Measurements from ENCODE around the gene ALS2.
"Not testable (repeated sequence)": the region's sequence is repeated elsewhere in the genome, so short reads cannot be mapped to it uniquely, and the experiment has no call there.

ALS2 gene

DNA sequence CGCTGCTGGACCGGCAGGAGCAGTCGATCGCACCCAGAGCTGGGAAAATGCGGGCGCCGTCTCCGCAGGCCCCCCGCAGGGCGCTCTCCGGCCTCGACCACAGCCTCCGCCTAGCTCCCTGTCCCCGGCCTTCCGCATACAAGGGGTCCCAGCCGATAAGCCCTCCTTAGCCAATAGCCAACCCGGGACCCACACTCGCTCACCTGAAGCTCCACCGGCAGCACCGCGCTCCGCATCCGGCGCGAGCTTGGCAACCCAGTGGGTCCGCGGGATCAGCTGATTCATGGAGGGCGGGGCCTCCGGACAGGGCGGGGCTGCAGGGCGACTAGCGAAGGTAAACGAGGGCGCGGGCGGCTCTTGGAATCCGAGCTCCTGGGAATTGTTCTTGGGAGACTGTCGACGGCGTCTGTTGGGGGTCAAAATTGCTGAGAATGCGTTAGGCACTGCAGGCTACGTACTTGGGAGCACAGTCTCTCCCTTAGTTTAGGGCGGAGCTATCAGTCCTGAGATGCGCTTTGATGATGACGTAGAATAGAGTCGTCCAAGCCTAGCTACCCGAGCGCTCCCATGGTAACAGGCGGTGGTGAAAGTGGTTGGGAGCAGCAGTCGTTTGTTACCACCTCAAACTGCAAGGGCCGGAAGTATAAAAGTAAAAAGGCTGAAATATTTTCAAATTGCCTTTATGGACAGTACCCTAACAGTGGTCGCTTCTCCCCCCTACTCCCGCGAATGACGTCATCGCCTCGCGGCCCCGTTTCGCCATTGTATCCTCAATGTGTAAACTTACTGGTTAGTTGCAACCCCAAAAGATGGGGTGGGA, at the start of gene ALS2:
Gene ALS2, minus strand, starts transcription at position 260 of the 820 bp plus-strand sequence. CDS start 12,048 bp downstream, outside the sequence.
- DNase-seq (ENCODE audit: low spot score): peak; percentile 100

DNA sequence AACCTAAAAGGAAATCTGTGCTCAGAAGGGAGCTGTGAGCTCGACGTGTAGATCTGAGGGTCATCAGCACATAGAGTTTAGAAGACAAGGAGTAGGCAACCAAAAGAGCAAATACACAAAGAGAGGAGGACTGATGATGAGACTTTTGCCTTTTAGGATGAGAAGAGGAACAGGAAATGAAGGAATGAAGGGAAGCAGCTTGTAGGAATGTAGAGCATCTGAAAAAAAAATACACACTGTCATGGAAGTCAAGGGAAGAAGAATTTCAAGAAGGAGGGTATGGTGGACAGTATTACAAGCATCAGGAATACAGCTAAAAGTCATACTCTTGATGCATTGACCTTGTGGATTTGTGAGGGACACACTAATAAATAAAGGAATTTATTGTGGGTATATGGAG, 47.5 kb upstream of the ALS2 start:
- DNase-seq (ENCODE audit: low spot score): no peak

DNA sequence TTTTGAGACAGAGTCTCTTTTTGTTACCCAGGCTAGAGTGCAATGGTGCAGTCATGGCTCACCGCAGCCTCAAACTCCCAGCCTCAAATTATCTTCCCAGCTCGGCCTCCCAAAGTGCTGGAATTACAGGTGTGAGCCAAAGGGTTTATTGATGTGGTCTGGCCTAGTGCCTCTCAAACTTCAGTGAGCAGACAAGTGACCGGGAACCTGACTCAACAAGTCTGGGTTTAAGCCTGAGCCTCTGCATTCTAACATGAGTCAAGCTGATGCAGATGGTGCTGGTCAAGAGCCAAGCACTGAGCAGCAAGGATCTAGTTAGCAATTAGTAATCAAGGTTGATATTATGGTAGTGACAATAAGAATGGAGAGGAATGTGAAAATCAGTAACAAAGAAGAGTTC, 46.9 kb upstream of the ALS2 start:
- peak; percentile 92 for DNase-seq (ENCODE audit: low spot score)

DNA sequence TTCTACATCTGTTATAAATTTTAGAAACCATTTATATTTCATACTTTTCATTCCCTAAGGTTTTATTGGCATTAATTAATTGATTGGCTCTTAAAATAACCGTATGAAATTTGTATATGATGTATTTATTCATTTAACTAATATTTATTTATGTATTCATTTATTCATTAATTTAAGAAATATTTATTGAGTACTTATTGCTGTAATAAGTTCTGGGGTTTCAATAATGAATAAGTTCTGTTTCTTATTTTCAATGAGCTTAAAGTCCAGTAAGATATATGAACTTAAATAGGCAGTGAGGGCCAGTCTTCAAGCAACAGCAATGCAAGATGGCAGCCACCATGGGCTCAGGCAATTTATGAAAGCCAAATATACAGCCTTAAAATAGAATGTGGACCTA, 43.5 kb upstream of the ALS2 start:
- DNase-seq (ENCODE audit: low spot score): no peak

DNA sequence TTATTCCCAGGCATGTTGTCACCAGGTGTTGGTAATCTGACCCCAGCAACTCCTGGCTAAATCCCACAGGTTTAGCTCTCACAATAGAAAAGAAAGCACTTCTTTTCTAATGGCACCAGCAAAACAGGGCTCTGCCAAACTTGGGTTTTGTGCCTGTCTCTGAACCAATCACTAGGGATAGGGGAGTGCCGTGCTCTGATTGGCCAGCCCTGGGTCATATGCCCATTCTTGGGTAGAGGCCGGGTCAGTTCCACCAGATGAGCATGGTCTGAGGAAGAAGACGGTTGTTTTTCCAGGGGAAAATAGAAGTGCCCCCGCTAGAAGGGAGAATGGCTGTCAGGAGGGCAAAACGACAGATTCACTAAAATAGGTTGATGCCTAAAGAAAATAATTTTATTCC, 40.3 kb upstream of the ALS2 start:
- DNase-seq (ENCODE audit: low spot score): no peak

DNA sequence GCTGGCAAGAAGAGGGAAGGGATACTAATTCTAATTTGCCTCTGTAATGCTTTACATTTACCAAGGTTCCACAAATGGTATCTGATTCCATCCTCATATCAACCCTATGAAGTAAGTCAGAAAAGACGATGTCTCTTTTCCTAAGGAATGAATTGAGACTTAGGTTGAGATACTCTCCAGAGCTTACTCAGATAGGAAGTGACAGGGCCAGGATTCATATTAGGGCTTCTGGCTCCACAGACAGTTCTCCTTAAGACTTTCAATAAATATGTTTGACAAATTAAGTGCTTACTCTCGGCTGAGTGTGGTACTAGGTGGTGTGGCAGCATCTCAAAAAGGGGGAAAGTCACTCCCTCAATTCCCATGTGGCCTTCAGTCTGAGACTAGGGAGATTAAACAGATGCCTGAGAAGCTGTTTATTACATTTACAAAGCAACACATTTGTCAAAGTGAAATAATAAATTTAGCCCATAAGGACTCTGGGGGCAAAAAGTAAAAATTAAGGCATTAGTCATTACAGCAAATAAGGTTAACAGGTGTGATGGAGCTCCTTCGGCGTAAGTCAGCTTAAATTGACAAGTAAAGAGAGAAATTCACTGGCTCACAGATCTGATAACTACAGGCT, 39.8 kb upstream of the ALS2 start:
- no peak for DNase-seq (ENCODE audit: low spot score)

DNA sequence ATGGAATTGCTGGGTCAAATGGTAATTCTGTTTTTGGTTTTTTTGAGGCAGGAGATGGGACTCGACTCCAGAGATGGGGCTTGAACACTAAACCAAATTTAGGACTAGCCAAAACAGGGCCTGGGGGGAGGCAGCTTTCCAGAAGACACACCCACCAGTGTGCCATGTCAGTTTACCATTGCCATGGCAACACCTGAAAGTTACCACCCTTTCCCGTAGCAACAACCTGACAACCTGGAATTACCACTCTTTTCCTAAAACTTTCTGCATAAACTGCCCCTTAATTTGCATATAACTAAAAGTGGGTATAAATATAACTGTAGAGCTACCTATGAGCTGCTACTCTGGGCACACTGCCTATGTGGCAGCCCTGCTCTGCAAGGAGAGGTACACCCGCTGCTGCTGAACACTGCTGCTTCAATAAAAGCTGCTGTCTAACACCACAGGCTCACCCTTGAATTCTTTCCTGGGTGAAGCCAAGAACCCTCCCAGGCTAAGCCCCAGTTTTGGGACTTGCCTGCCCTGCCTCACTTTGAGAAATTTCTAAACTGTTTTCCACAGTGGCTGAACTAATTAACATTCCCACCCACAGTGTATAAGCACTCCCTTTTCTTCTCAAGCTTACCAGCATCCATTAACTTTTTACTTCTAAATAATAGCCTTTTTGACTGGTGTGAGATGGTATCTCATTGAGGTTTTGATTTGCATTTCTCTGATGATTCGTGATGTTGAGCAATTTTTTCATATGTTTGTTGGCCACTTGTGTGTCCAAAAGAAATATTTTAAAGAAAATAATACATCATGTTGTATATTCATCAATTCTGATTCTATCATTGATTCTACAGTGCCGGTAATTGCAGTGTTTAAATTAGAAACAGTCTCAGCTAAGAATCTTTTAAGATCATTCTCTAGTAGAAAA, 36.2 kb upstream of the ALS2 start:
- DNase-seq (ENCODE audit: low spot score): no peak

DNA sequence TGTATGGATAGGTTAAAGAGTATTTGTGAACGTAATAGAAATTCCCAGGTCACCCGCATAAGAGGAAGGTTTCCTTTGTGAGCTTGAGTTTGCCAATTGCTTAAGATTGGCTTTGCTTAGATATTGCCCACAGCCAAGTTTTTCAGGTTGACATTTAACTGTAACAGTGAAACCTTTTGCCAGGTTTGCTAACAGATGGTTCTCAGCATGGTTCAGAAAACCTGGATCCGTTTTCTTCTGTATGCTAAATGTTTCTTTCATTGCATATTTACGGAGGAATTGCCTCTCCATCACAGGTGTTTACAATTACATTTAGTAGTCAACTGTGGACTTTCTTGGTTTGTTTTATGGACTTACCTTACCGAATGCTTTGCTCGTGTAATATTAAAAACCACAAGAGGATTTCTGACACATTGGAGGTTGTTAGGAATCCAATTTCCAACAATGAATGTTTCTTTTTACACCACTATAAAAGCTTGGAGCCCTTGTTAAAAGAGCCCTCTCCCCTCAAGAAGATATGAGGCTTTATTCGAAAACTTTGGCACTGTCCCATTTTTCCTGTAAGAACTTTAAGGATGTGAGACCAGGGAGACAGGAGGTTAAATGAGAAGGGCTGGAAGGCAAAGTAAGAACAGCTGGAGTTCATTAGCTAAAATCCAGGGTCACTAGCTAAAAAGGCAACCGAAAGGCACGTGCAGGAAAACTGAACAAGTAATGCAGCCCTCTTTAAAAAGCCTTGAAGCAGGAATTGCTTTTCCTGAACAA, 33.4 kb upstream of the ALS2 start:
- DNase-seq (ENCODE audit: low spot score): no peak

DNA sequence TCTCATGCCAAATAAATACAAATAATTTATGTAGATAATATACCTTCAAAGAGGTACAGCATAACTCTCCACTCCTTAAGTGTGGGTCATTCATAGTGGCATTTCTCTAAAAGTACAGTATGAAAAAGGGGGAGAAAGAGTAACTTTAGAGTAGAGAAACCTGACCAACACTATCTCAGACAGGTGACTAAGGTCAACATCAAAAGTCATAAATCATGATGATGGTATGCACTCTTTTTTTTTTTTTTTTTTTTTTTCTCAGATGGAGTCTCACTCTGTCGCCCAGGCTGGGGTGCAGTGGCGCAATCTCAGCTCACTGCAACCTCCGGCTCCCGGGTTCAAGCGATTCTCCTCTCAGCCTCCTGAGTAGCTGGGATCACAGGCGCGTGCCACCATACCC, 29.9 kb upstream of the ALS2 start:
- not testable (repeated sequence) for DNase-seq (ENCODE audit: low spot score)

DNA sequence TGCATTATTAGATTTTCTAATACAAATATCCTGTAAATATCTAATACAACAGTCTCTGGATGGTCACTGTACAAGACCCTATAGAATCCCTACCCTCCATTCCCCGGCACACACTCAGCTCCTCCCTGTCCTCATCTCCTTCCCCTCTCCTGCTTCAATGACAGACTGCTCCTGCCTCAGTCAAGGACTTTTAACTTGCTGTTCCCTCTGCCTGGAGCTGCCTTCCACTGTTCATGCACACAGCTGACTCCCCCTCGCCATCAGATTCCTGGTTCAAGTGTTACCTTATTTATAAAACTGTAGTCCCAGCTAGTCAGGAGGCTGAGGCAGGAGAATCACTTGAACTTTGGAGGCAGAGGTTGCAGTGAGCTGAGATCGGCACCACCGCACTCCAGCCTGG, 28.9 kb upstream of the ALS2 start:
- no peak for DNase-seq (ENCODE audit: low spot score)

DNA sequence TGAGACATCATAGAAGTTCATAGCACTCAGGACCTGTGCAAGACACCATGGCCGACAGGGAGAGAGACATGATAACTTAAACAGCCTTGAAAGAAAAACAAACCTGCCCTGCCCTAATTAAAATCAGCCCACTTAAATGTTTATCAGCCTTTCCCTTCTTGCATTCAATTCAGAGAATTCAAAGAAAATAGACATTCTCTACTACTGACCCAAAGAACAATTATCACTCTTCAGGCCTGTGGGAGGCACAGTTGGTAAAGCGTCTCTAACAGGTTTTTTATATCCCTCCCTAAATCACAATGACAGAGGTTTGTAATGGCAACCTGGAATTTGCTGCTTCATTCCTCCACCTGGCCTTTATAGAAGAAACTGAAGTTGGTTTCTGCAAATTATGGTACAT, 27.3 kb upstream of the ALS2 start:
- DNase-seq (ENCODE audit: low spot score): no peak

DNA sequence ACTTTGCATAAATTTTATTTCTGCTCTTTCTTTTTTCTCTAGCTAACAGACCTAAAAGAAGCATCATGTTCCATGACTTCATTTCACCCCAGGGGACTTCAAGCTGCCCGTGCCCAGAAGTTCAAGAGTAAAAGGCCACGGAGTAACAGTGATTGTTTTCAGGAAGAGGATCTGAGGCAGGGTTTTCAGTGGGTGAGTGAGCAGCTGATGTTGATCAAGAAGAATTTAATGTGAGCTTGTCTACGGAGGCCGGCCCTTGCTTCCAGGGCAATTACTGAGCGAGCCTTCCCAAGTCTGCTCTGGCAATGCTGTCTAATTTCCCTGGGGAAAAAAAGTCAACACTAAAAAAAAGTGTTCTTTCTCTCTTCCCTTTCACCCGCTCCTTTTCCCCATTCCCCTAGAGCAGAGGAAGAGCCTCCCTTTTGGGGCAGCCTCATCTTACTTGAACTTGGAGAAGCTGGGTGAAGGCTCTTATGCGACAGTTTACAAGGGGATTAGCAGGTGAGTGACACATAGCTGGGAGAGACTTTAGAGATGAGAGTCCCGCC, 26.8 kb upstream of the ALS2 start:
- DNase-seq (ENCODE audit: low spot score): peak; percentile 55

DNA sequence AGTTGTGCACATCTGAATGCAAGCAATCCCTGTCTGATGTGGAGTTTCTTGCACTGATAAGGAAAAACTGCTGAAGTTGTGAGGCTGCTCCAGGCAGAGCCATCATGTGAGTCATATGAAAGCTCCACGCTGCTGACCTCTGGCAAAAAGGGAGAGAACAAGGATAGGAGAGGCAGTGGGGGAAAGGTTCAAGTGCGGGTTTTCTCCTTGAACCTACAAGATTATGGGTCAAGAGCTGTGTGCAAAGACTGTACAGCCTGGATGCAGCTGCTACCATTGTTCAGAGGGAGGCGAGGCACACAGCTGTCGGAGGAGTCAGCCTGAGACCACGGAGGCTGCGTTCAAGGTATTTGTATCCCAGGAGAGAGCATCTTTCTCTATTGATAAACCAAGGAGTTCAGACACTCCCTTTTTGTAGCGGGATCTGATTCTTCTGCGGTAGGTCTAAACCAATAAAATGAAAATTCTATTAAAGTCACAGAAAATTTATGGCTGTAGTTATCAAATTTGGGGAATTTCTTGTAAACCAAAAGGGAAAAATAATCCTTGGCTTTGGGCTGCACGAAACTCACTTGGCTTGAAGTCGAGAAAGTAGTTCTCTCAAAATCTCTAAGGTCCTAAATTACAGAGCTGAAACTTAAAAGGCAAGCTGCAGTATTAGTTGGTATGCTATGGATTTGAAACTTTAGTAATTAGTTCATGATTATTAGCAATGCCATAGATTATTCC, 25.9 kb upstream of the ALS2 start, which contains the start of gene CDK15:
Gene CDK15, plus strand, starts transcription at position 96 of the 729 bp plus-strand sequence. Its CDS starts 128 bp downstream, at position 224.
- peak; percentile 50 for DNase-seq (ENCODE audit: low spot score)

DNA sequence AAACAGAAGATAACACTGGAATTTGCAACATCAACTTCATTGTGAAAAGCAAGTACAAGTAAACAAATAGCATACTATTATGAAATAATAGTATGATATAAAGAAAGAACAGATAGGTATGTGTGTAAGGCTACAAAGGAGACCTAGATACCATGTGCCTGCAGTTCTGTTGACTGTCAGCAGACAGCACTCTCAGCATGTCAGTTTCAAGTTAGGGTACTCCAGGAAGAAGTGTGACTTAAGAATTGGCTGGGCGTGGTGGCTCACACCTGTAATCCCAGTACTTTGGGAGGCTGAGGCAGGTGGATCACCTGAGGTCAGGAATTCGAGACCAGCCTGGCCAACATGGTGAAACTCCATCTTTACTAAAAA, 18.2 kb upstream of the ALS2 start:
- peak; percentile 73 for DNase-seq (ENCODE audit: low spot score)

DNA sequence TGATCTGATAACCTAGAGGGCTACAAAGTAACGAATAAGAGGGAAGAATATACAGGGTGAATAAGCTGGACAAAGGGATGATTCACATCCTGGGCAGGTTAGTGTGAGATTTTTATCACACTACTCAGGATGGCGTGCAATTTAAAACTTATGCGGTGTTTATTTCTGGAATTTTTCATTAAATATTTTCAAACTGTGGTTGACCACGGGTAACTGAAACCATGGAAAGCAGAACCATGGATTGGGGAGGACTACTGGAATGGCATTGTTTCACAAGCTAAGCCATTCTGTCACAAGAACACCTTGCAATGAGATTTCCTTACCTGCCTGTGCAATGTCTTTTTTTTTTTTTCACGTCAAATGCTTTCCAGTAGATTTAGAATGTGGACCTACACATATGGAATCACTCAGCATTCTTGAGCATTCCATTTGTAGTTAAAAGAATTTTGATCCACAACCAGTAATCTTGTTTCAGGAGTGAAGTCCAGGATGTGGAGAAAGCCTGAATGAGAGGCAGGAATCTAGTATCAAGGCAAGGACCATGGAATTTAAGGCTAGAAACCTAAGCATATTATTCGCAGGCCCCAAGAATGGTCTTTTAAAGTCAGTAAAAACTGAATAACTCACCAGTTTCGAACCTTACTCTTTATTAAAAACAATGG, 17.6 kb upstream of the ALS2 start:
- peak; percentile 98 for DNase-seq (ENCODE audit: low spot score)

DNA sequence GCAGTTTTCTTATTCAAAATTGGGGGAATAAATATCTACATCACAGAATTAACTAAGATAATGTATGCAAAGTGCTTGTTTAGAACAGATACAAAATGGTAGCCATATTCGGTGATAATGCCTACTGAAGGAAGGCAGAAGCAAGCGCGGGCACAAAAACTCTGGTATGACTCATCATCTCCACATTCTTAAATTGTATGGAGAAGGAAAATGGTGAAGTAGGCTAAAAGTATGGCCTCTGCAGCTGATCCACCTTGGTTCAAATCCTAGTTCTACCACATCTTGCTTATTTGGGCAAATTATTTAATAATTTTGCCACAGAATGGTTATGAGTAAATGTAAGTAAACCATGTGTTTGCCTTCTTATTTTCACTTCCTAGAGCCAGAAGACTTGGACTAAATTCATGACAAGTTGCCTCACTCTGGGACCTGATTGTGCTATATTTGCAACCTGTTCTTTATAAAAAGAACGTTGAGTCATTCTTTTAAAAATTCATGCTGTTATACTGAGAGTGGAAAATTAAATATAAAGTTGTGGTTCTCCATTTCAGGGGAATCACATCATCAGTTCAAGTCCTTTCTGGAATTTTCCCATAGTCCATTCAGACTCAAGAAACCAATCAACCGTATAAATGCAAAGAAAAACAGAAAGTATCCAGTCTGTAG, 16.6 kb upstream of the ALS2 start:
- DNase-seq (ENCODE audit: low spot score): peak; percentile 95

DNA sequence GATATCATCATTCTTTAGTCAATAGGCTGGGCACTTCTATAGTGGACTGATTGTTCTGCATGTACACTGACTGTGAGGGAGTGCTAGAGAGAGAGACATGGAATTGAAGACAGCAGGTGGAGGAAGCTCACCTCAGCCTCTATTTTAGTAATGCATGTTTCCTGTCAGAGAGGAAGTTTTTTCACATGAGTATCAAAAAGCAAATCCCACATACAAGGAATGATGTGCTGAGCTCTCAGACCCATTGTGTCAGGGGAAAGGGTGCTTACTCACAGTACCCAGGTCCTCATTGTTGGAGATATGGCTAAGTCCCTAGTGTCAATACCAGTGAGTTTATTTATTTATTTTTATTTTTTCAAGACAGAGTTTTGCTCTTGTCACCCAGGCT, 15.7 kb upstream of the ALS2 start:
- peak; percentile 60 for DNase-seq (ENCODE audit: low spot score)

DNA sequence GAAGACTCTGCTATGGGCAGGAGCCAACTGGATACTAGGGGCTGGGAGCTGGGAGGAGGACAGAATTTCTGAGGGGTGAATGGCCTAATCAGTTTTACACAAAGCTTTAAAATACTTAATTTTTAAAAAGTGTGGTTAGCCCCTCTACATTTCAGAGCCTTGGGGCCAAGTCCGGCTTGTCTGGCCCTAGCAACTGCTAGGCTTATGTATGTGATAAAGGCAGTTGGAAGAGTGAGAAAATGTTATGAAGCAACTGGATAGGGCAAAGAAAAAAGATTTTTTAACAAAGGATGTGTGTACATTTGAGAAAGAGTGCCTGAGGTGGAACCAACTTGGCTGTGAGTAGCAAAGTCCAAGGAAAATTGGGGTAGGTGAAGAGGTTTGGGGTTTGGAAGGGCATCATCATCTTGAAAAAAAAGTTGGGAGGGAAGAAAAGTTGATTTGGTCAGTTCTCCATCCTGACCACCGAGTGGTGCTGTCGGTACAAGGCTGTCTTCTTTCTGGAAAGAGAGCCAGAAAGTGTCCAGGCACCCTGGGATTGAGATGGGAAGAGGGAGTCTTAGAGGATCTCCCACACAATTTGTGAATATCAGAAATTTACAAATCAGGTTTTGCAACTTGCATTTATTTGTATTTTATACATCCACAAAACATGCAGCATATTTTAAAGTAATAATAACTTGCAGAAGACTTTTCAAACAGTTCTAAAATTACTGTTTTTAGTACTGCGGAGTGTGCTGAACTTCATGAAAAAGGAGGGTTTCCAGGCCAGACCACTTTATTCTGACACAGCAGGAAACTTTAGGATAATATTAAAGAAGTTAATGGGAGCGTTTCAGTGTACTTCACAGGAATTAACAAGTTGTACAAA, 15.1 kb upstream of the ALS2 start:
- DNase-seq (ENCODE audit: low spot score): peak; percentile 72

DNA sequence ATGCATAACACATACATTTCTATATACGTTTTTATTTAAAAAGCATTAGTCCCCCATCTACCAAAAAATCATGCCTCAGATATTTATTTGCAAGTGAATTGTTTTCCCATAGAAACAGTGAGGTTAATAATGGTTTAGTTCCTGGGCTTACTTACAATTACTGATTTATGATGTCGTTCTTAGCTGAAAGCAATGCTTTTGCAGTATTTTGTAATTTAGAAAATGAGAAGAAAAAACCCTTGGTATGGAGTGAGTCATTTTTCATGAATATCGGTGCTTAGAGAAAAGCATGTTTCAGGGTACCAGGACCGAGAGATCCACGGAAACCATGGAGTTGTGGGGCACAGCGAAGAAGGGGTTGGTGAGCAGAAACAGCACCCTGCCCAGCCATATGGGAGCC, 13.6 kb upstream of the ALS2 start:
- DNase-seq (ENCODE audit: low spot score): no peak

Measured in kidney tubule cell (primary cell).